Endothelial cell (in vitro differentiated cells): Measurements from ENCODE around the gene GAGE2A. TPM values are rescaled to one million over a fixed set of nuclear protein-coding genes. Genes with fewer than 3 reads are reported as not detected.
"Not testable (repeated sequence)": the region's sequence is repeated elsewhere in the genome, so short reads cannot be mapped to it uniquely, and the experiment has no call there.

Source experiments
- DNase-seq: peaks from one replicate; pipeline ENCODE4 v3.0.0; 2021; ENCODE audit warnings: low spot score
- H3K27ac Mint-ChIP-seq: one replicate; pipeline ENCODE4 v1.8.0; 2021; ENCODE audit warnings: mixed read lengths, inconsistent platforms; ENCODE audit not compliant: unreplicated experiment
- H3K27me3 Mint-ChIP-seq: one replicate; pipeline ENCODE4 v1.8.0; 2021; ENCODE audit warnings: mild to moderate bottlenecking, moderate library complexity, mixed read lengths, inconsistent platforms; ENCODE audit not compliant: unreplicated experiment
- H3K36me3 Mint-ChIP-seq: one replicate; pipeline ENCODE4 v1.8.0; 2021; ENCODE audit warnings: mild to moderate bottlenecking, low read depth, mixed read lengths, inconsistent platforms; ENCODE audit not compliant: unreplicated experiment
- H3K4me1 Mint-ChIP-seq: one replicate; pipeline ENCODE4 v1.8.0; 2021; ENCODE audit warnings: mild to moderate bottlenecking, mixed read lengths, inconsistent platforms; ENCODE audit not compliant: unreplicated experiment
- H3K4me3 Mint-ChIP-seq: one replicate; pipeline ENCODE4 v1.8.0; 2021; ENCODE audit warnings: mild to moderate bottlenecking, mixed read lengths, inconsistent platforms; ENCODE audit not compliant: unreplicated experiment
- H3K9me3 Mint-ChIP-seq: one replicate; pipeline ENCODE4 v1.8.0; 2021; ENCODE audit warnings: mixed read lengths, inconsistent platforms; ENCODE audit not compliant: unreplicated experiment
- long read RNA-seq: library from polyadenylated mRNA; unstranded; transcript quantifications from one replicate; pipeline ENCODE4 v2.0.0, GENCODE V29; 2020; ENCODE audit not compliant: unreplicated experiment
- total RNA-seq: library from RNA; stranded (reverse); fragmentation: NEBNext Ultra II Directional; extraction: Animal tissue kit (Norgen Biotek cat#: 25700); gene quantifications from one replicate; pipeline ENCODE4 v1.2.1, GENCODE V29; 2021; ENCODE audit not compliant: unreplicated experiment

The GAGE2A gene
- not detected for total RNA-seq
- long read RNA-seq, result 0 reads

GRCh38 chrX:49589196-49589595 lies at the start of gene GAGE2A:
TSS of gene GAGE2A (plus strand) at chrX:49589496. CDS start at chrX:49590651, 1,155 bp downstream.
- not testable (repeated sequence) for H3K27ac Mint-ChIP-seq, DNase-seq, H3K27me3 Mint-ChIP-seq, H3K4me3 Mint-ChIP-seq, H3K36me3 Mint-ChIP-seq, H3K9me3 Mint-ChIP-seq, H3K4me1 Mint-ChIP-seq

GRCh38 chrX:49541433-49541832 lies 47.9 kb upstream of the GAGE2A start, which contains the start of gene GAGE12D:
TSS of gene GAGE12D (plus strand) at chrX:49541733. CDS start at chrX:49542888, 1,155 bp downstream.
- not testable (repeated sequence) for H3K36me3 Mint-ChIP-seq

GRCh38 chrX:49550989-49551388 lies 38.3 kb upstream of the GAGE2A start, which contains the start of gene GAGE12E:
TSS of gene GAGE12E (plus strand) at chrX:49551289. CDS start at chrX:49552444, 1,155 bp downstream.
- H3K9me3 Mint-ChIP-seq, H3K27ac Mint-ChIP-seq, H3K4me3 Mint-ChIP-seq, H3K36me3 Mint-ChIP-seq, H3K4me1 Mint-ChIP-seq, DNase-seq, H3K27me3 Mint-ChIP-seq: not testable (repeated sequence)

More at GRCh38 chrX:49541433-49541832, 47.9 kb upstream of the GAGE2A start, which contains the start of gene GAGE12D:
- not testable (repeated sequence) for H3K27ac Mint-ChIP-seq, H3K27me3 Mint-ChIP-seq, H3K4me3 Mint-ChIP-seq, H3K4me1 Mint-ChIP-seq, H3K9me3 Mint-ChIP-seq, DNase-seq

- H3K27me3 Mint-ChIP-seq, DNase-seq, H3K9me3 Mint-ChIP-seq, H3K27ac Mint-ChIP-seq, H3K4me1 Mint-ChIP-seq, H3K36me3 Mint-ChIP-seq, H3K4me3 Mint-ChIP-seq: not testable (repeated sequence)
Measured at GRCh38 chrX:49560542-49560941, 28.8 kb upstream of the GAGE2A start, which contains the start of gene GAGE12F. TSS of gene GAGE12F (plus strand) at chrX:49560842. CDS start at chrX:49561997, 1,155 bp downstream.

GRCh38 chrX:49568728-49569127 lies 20.6 kb upstream of the GAGE2A start:
- H3K9me3 Mint-ChIP-seq, H3K4me3 Mint-ChIP-seq, H3K4me1 Mint-ChIP-seq: not testable (repeated sequence)

GRCh38 chrX:49569152-49569551 lies 20.1 kb upstream of the GAGE2A start:
- H3K27me3 Mint-ChIP-seq, H3K9me3 Mint-ChIP-seq, DNase-seq, H3K4me1 Mint-ChIP-seq, H3K36me3 Mint-ChIP-seq, H3K4me3 Mint-ChIP-seq, H3K27ac Mint-ChIP-seq: not testable (repeated sequence)

More at GRCh38 chrX:49568728-49569127, 20.6 kb upstream of the GAGE2A start:
- H3K27me3 Mint-ChIP-seq, H3K27ac Mint-ChIP-seq, H3K36me3 Mint-ChIP-seq, DNase-seq: not testable (repeated sequence)

GRCh38 chrX:49570100-49570499 lies 19.2 kb upstream of the GAGE2A start, which contains the start of gene GAGE12G:
TSS of gene GAGE12G (plus strand) at chrX:49570400. CDS start at chrX:49571555, 1,155 bp downstream.
- not testable (repeated sequence) for H3K27ac Mint-ChIP-seq, H3K27me3 Mint-ChIP-seq, H3K4me1 Mint-ChIP-seq, DNase-seq, H3K36me3 Mint-ChIP-seq, H3K4me3 Mint-ChIP-seq, H3K9me3 Mint-ChIP-seq

- not testable (repeated sequence) for H3K9me3 Mint-ChIP-seq, H3K27me3 Mint-ChIP-seq, DNase-seq, H3K4me3 Mint-ChIP-seq, H3K27ac Mint-ChIP-seq, H3K36me3 Mint-ChIP-seq, H3K4me1 Mint-ChIP-seq
Measured at GRCh38 chrX:49579649-49580048, 9.6 kb upstream of the GAGE2A start, which contains the start of gene GAGE12H. TSS of gene GAGE12H (plus strand) at chrX:49579949. CDS start at chrX:49581104, 1,155 bp downstream.

- not testable (repeated sequence) for H3K4me3 Mint-ChIP-seq, H3K4me1 Mint-ChIP-seq, H3K27me3 Mint-ChIP-seq, H3K36me3 Mint-ChIP-seq, H3K9me3 Mint-ChIP-seq, H3K27ac Mint-ChIP-seq
- DNase-seq, result peak; percentile 1
Measured at GRCh38 chrX:49589769-49590478, 628 bp downstream of the GAGE2A start.

- H3K27me3 Mint-ChIP-seq, H3K36me3 Mint-ChIP-seq, DNase-seq, H3K27ac Mint-ChIP-seq, H3K4me3 Mint-ChIP-seq, H3K4me1 Mint-ChIP-seq, H3K9me3 Mint-ChIP-seq: not testable (repeated sequence)
Measured at GRCh38 chrX:49590488-49590887, 1.2 kb downstream of the GAGE2A start.

- not testable (repeated sequence) for H3K4me1 Mint-ChIP-seq, H3K9me3 Mint-ChIP-seq, H3K36me3 Mint-ChIP-seq, H3K4me3 Mint-ChIP-seq, H3K27ac Mint-ChIP-seq, H3K27me3 Mint-ChIP-seq, DNase-seq
Measured at GRCh38 chrX:49598720-49599119, 9.4 kb downstream of the GAGE2A start, which contains the start of gene GAGE1. TSS of gene GAGE1 (plus strand) at chrX:49599020. CDS start at chrX:49600175, 1,155 bp downstream.
